H9 (cell line): Measurements from ENCODE around the gene TSEN34. TPM values are rescaled to one million over a fixed set of nuclear protein-coding genes. Genes with fewer than 3 reads are reported as not detected.

Experiments used
- DNase-seq: peaks from one replicate; pipeline ENCODE4 v3.0.0-alpha.2; 2017
- H2AFZ ChIP-seq: one replicate; pipeline ENCODE4 v1.6.1; 2013; ENCODE audit warnings: mild to moderate bottlenecking, low read length, control low read depth, moderate library complexity
- H2AK5ac ChIP-seq: 2 replicates; pipeline ENCODE4 v1.6.1; 2013; ENCODE audit warnings: low read length, control low read depth, mixed read lengths; ENCODE audit not compliant: insufficient read length
- H2BK120ac ChIP-seq: one replicate; pipeline ENCODE4 v1.6.1; 2013; ENCODE audit warnings: low read depth, mild to moderate bottlenecking, low read length, control low read depth, inconsistent platforms; ENCODE audit not compliant: poor library complexity, severe bottlenecking
- H2BK12ac ChIP-seq: 2 replicates; pipeline ENCODE4 v1.6.1; 2013; ENCODE audit warnings: low read length, control low read depth, mixed read lengths, low read depth; ENCODE audit not compliant: insufficient read length
- H2BK15ac ChIP-seq: 2 replicates; pipeline ENCODE4 v1.6.1; 2013; ENCODE audit warnings: low read depth, low read length, control low read depth
- H2BK20ac ChIP-seq: one replicate; pipeline ENCODE4 v1.6.1; 2013; ENCODE audit warnings: low read depth, mild to moderate bottlenecking, low read length, control low read depth, inconsistent platforms; ENCODE audit not compliant: poor library complexity, severe bottlenecking
- H2BK5ac ChIP-seq: 2 replicates; pipeline ENCODE4 v1.6.1; 2013; ENCODE audit warnings: low read length, control low read depth, mixed read lengths; ENCODE audit not compliant: insufficient read length
- H3K14ac ChIP-seq: 2 replicates; pipeline ENCODE4 v1.6.1; 2013; ENCODE audit warnings: low read length, control low read depth; ENCODE audit not compliant: insufficient read depth
- H3K18ac ChIP-seq: 2 replicates; pipeline ENCODE4 v1.6.1; 2013; ENCODE audit warnings: low read depth, mild to moderate bottlenecking, mixed read lengths, low read length, control low read depth; ENCODE audit not compliant: insufficient read length
- H3K23ac ChIP-seq: 2 replicates; pipeline ENCODE4 v1.6.1; 2013; ENCODE audit warnings: low read length, control low read depth, mixed read lengths, low read depth; ENCODE audit not compliant: insufficient read length
- H3K23me2 ChIP-seq: 2 replicates; pipeline ENCODE4 v1.6.1; 2013; ENCODE audit warnings: low read depth, mild to moderate bottlenecking, mixed read lengths, low read length, control low read depth; ENCODE audit not compliant: insufficient read length, poor library complexity, severe bottlenecking
- H3K27ac ChIP-seq: 2 replicates; pipeline ENCODE4 v1.5.1; 2013; ENCODE audit warnings: low read length, control low read depth, mixed read lengths, low read depth; ENCODE audit not compliant: insufficient read length
- H3K27me3 ChIP-seq: 2 replicates; pipeline ENCODE4 v1.6.1; 2013; ENCODE audit warnings: low read length, control low read depth, inconsistent platforms; ENCODE audit not compliant: insufficient read depth
- H3K4ac ChIP-seq: 2 replicates; pipeline ENCODE4 v1.6.1; 2013; ENCODE audit warnings: low read depth, mild to moderate bottlenecking, control low read depth, inconsistent platforms, low read length, moderate library complexity
- H3K4me1 ChIP-seq: 2 replicates; pipeline ENCODE4 v1.6.1; 2013; ENCODE audit warnings: low read length, control low read depth, inconsistent platforms; ENCODE audit not compliant: insufficient read depth
- H3K4me2 ChIP-seq: 2 replicates; pipeline ENCODE4 v1.6.1; 2013; ENCODE audit warnings: low read length, control low read depth, mixed read lengths; ENCODE audit not compliant: insufficient read length, insufficient read depth
- H3K56ac ChIP-seq: 2 replicates; pipeline ENCODE4 v1.6.1; 2013; ENCODE audit warnings: low read depth, mild to moderate bottlenecking, mixed read lengths, low read length, control low read depth; ENCODE audit not compliant: insufficient read length
- H3K79me1 ChIP-seq: 2 replicates; pipeline ENCODE4 v1.6.1; 2013; ENCODE audit warnings: low read depth, mild to moderate bottlenecking, moderate library complexity, low read length, control low read depth, inconsistent platforms; ENCODE audit not compliant: insufficient read depth, poor library complexity, severe bottlenecking
- H3K79me2 ChIP-seq: 2 replicates; pipeline ENCODE4 v1.6.1; 2013; ENCODE audit warnings: low read length, control low read depth, inconsistent platforms; ENCODE audit not compliant: insufficient read depth
- H3K9ac ChIP-seq: 2 replicates; pipeline ENCODE4 v1.6.1; 2013; ENCODE audit warnings: low read length, control low read depth, mixed read lengths; ENCODE audit not compliant: insufficient read length; ENCODE audit errors: extremely low read depth
- H3K9me3 ChIP-seq: one replicate; pipeline ENCODE4 v1.6.1; 2013; ENCODE audit warnings: low read depth, low read length, inconsistent platforms; ENCODE audit not compliant: control insufficient read depth
- H3T11ph ChIP-seq: one replicate; pipeline ENCODE4 v1.6.1; 2013; ENCODE audit warnings: mild to moderate bottlenecking, low read length, control low read depth, inconsistent platforms
- H4K20me1 ChIP-seq: one replicate; pipeline ENCODE4 v1.6.1; 2013; ENCODE audit not compliant: control insufficient read depth, insufficient read length, insufficient read depth
- H4K5ac ChIP-seq: 2 replicates; pipeline ENCODE4 v1.6.1; 2013; ENCODE audit warnings: low read depth, mild to moderate bottlenecking, mixed read lengths, low read length, control low read depth; ENCODE audit not compliant: insufficient read length
- H4K8ac ChIP-seq: replicated peaks from 2 replicates; pipeline ENCODE4 v1.6.1; 2013; ENCODE audit warnings: low read length, control low read depth, mixed read lengths, low read depth; ENCODE audit not compliant: insufficient read length
- H4K91ac ChIP-seq: 2 replicates; pipeline ENCODE4 v1.6.1; 2013; ENCODE audit warnings: low read depth, mild to moderate bottlenecking, moderate library complexity, mixed read lengths, low read length, control low read depth; ENCODE audit not compliant: insufficient read length
- H3K27ac Mint-ChIP-seq, 3 experiments: 2 replicates in 2 of 3; 3 replicates in 1 of 3; pipeline ENCODE4 v1.8.0; 2020 to 2021; ENCODE audit warnings: mixed read lengths in 3 of 3, mild to moderate bottlenecking in 1 of 3, moderate library complexity in 1 of 3
- H3K27me3 Mint-ChIP-seq: 2 replicates; pipeline ENCODE4 v1.8.0; 2021; ENCODE audit warnings: low read depth, mild to moderate bottlenecking, moderate library complexity, mixed read lengths
- H3K36me3 Mint-ChIP-seq, 3 experiments: 2 replicates in 2 of 3; 3 replicates in 1 of 3; pipeline ENCODE4 v1.8.0; 2020 to 2021; ENCODE audit warnings: low read depth in 3 of 3, mixed read lengths in 3 of 3; ENCODE audit not compliant: insufficient read depth in 1 of 3
- H3K4me1 Mint-ChIP-seq, 2 experiments: 2 replicates each; pipeline ENCODE4 v1.8.0; 2020; ENCODE audit warnings: mixed read lengths in 2 of 2
- H3K4me3 Mint-ChIP-seq, 2 experiments: 2 replicates in 1 of 2; 3 replicates in 1 of 2; pipeline ENCODE4 v1.8.0; 2020 to 2021; ENCODE audit warnings: mild to moderate bottlenecking in 2 of 2, mixed read lengths in 2 of 2, moderate library complexity in 1 of 2
- H3K9me3 Mint-ChIP-seq, 2 experiments: 2 replicates in 1 of 2; 3 replicates in 1 of 2; pipeline ENCODE4 v1.8.0; 2020; ENCODE audit warnings: mild to moderate bottlenecking in 2 of 2, mixed read lengths in 2 of 2, moderate library complexity in 1 of 2
- WGBS: extraction: QIAGEN DNeasy Blood & Tissue Kit; methylation state at CpG from one replicate; pipeline ENCODE4 v1.1.7; 2013; ENCODE audit warnings: missing lambda C conversion rate, low lambda C conversion rate, mixed read lengths; ENCODE audit not compliant: insufficient read length; ENCODE audit errors: extremely low coverage; 5-methylcytosine and 5-hydroxymethylcytosine counted together
- total RNA-seq: library from RNA; stranded (reverse); gene quantifications from 2 replicates; pipeline ENCODE4 v1.2.1, GENCODE V29; 2021
- TF ChIP-seq, protein P1 (sequence below): fragments of 200-600 bp; sonication (generic); conservative IDR thresholded peaks from 3 replicates; pipeline ENCODE4 v1.8.0; 2021; ENCODE audit warnings: antibody characterized with exemption, mild to moderate bottlenecking

The TSEN34 gene
- total RNA-seq, 1 experiment from 2014 or later: 28.3 TPM

GRCh38 chr19:54165222-54165621, 25.9 kb upstream of the TSEN34 start:
- Mint-ChIP-seq H3K27me3 (peaks cover 39% of the 10 kb centered on the region), H3K4me3 (no peak overlapping the region), H3K36me3 (peaks cover 0 to 4% (median 3%) of the 10 kb centered on the region in 3 experiments; a peak in 3 of 7 replicates), H3K27ac (no peak overlapping the region), H3K4me1 (peaks cover 30 to 43% of the 10 kb centered on the region in 2 experiments), H3K9me3 (peaks cover 0 to 6% of the 10 kb centered on the region in 2 experiments; a peak in 2 of 5 replicates)
- no peaks in the 10 kb centered on the region for H3K4me1 ChIP-seq
- H4K8ac ChIP-seq: no peak overlapping the region
- no peak overlapping the region for H4K91ac ChIP-seq
- TF ChIP-seq, protein P1, sequence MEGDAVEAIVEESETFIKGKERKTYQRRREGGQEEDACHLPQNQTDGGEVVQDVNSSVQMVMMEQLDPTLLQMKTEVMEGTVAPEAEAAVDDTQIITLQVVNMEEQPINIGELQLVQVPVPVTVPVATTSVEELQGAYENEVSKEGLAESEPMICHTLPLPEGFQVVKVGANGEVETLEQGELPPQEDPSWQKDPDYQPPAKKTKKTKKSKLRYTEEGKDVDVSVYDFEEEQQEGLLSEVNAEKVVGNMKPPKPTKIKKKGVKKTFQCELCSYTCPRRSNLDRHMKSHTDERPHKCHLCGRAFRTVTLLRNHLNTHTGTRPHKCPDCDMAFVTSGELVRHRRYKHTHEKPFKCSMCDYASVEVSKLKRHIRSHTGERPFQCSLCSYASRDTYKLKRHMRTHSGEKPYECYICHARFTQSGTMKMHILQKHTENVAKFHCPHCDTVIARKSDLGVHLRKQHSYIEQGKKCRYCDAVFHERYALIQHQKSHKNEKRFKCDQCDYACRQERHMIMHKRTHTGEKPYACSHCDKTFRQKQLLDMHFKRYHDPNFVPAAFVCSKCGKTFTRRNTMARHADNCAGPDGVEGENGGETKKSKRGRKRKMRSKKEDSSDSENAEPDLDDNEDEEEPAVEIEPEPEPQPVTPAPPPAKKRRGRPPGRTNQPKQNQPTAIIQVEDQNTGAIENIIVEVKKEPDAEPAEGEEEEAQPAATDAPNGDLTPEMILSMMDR: no peak
- no peak overlapping the region for H3K27ac ChIP-seq
- no peak overlapping the region for H3T11ph ChIP-seq
- DNase-seq: no peak
- H3K79me1 ChIP-seq: no peaks in the 10 kb centered on the region
- no peak overlapping the region for H3K9ac ChIP-seq
- H3K23ac ChIP-seq: no peak overlapping the region
- no peak overlapping the region for H2BK5ac ChIP-seq
- H2AK5ac ChIP-seq: no peak overlapping the region
- no peaks in the 10 kb centered on the region for H3K9me3 ChIP-seq
- H3K27me3 ChIP-seq: no peaks in the 10 kb centered on the region
- no peaks in the 10 kb centered on the region for H3K79me2 ChIP-seq
- H3K23me2 ChIP-seq: peaks cover 12% of the 10 kb centered on the region
- no peak overlapping the region for H2BK15ac ChIP-seq
- no peak overlapping the region for H4K5ac ChIP-seq
- no peak overlapping the region for H3K56ac ChIP-seq
- no peak overlapping the region for H2BK12ac ChIP-seq
- H2BK120ac ChIP-seq: no peak overlapping the region
- H2BK20ac ChIP-seq: no peak overlapping the region
- H4K20me1 ChIP-seq: no peaks in the 10 kb centered on the region
- no peak overlapping the region for H3K4ac ChIP-seq
- no peak overlapping the region for H2AFZ ChIP-seq
- WGBS: no CpG with 5 or more reads among the region's 25 CpGs
- no peak overlapping the region for H3K18ac ChIP-seq
- H3K4me2 ChIP-seq: no peak overlapping the region
- no peak overlapping the region for H3K14ac ChIP-seq
